Stimulated activated naive CD4-positive, alpha-beta T cell (primary cell): Measurements from ENCODE around the gene POU4F1.

ENCODE experiments used
- DNase-seq, 6 experiments: peaks; one replicate each; lab custom pipeline; 2025; lab: John Stamatoyannopoulos, UW

Gene POU4F1

GRCh38 chr13:78593652-78594455, 9.5 kb downstream of the POU4F1 start:
- DNase-seq, result peak in 2 of 6 experiments; percentile 10 to 14

- no peak for DNase-seq
Measured at GRCh38 chr13:78593129-78593528, 10.2 kb downstream of the POU4F1 start.

- no peak for DNase-seq
Measured at GRCh38 chr13:78592584-78592983, 10.8 kb downstream of the POU4F1 start.

- DNase-seq, result no peak
Measured at GRCh38 chr13:78589206-78589605, 14.1 kb downstream of the POU4F1 start.

- no peak for DNase-seq
Measured at GRCh38 chr13:78587395-78587794, 16.0 kb downstream of the POU4F1 start.

- no peak for DNase-seq
Measured at GRCh38 chr13:78586706-78587105, 16.6 kb downstream of the POU4F1 start.

GRCh38 chr13:78576261-78576660, 27.1 kb downstream of the POU4F1 start:
- DNase-seq, result no peak

- no peak for DNase-seq
Measured at GRCh38 chr13:78572459-78572858, 30.9 kb downstream of the POU4F1 start.

GRCh38 chr13:78569029-78569428, 34.3 kb downstream of the POU4F1 start:
- no peak for DNase-seq

GRCh38 chr13:78566631-78567030, 36.7 kb downstream of the POU4F1 start:
- DNase-seq, result no peak

- DNase-seq, result no peak
Measured at GRCh38 chr13:78562237-78562889, 41.0 kb downstream of the POU4F1 start.
